Sigmoid colon (tissue), 7 donors: ENCODE results near the gene MAEA. TPM values are rescaled to one million over a fixed set of nuclear protein-coding genes. Genes with fewer than 3 reads are reported as not detected.

Experiments
- DNase-seq: peaks from one replicate; pipeline ENCODE4 v3.0.0-alpha.2; 2019
- H3K27ac ChIP-seq, 4 donors: fragments of 200-600 bp; sonication (generic); one replicate each; pipeline ENCODE4 v1.5.1; 2016 to 2019; ENCODE audit warnings: mild to moderate bottlenecking in 1 of 4
- H3K27me3 ChIP-seq, 3 donors: fragments of 200-600 bp; sonication (generic); one replicate each; pipeline ENCODE4 v1.5.1; 2019; ENCODE audit warnings: mild to moderate bottlenecking in 1 of 3
- H3K36me3 ChIP-seq, 4 donors: fragments of 200-600 bp; sonication (generic); one replicate each; pipeline ENCODE4 v1.5.1; 2016 to 2019
- H3K4me1 ChIP-seq, 4 donors: fragments of 200-600 bp; sonication (generic); one replicate each; pipeline ENCODE4 v1.5.1; 2017 to 2019
- H3K4me3 ChIP-seq, 4 donors: fragments of 200-600 bp; sonication (generic); one replicate each; pipeline ENCODE4 v1.5.1; 2017 to 2019; ENCODE audit warnings: mild to moderate bottlenecking in 2 of 4, moderate library complexity in 1 of 4
- H3K9me3 ChIP-seq, 4 donors: fragments of 200-600 bp in 3 of 4; sonication (generic) in 3 of 4; one replicate each; pipeline versions ENCODE4 v1.5.1 to v1.6.1; 2013 to 2019
- CTCF ChIP-seq, 4 experiments: fragments of 450-650 bp in 3 of 4; fragments of 200-600 bp in 1 of 4; IDR thresholded peaks; one replicate each; pipeline ENCODE4 v1.5.1; 2016 to 2019; ENCODE audit warnings: antibody characterized with exemption in 4 of 4, mild to moderate bottlenecking in 3 of 4, moderate library complexity in 2 of 4
- EP300 ChIP-seq, 4 donors: sonication (generic); formaldehyde crosslinking; IDR thresholded peaks; one replicate each; pipeline ENCODE4 v1.6.1; 2017; ENCODE audit warnings: antibody characterized with exemption in 4 of 4
- POLR2A ChIP-seq, 2 donors: fragments of 450-650 bp; IDR thresholded peaks; one replicate each; pipeline ENCODE4 v1.6.1; 2016; ENCODE audit warnings: antibody characterized with exemption in 2 of 2, mild to moderate bottlenecking in 2 of 2, moderate library complexity in 2 of 2
- POLR2AphosphoS5 ChIP-seq, 4 donors: sonication (generic); formaldehyde crosslinking; IDR thresholded peaks; one replicate each; pipeline ENCODE4 v1.6.1; 2017; ENCODE audit warnings: antibody characterized with exemption in 4 of 4
- WGBS, 2 donors: extraction: QIAGEN DNeasy Blood & Tissue Kit; methylation state at CpG; one replicate each; pipeline ENCODE4 v1.1.7; 2013; 5-methylcytosine and 5-hydroxymethylcytosine counted together
- intact Hi-C: fragments of 100-400 bp; cut with DNase I; formaldehyde crosslinking; loops from one replicate; pipeline ENCODE4 v1.15.1; 2023
- polyA plus RNA-seq, 3 donors: library from polyadenylated mRNA; stranded (reverse); fragments of 200-250 nt; gene quantifications; one replicate each; pipeline ENCODE4 v1.2.3, GENCODE V29; 2013
- total RNA-seq, 4 donors: library from RNA; depleted of rRNA; stranded (reverse); fragments of >200 nt; gene quantifications; one replicate each; pipeline ENCODE4 v1.1.0, GENCODE V29; 2016
- donor health status: healthy with polysubstance abuse.
- donor health status: Bipolar disorder and iron deficiency.
- donor health status: healthy.

Gene MAEA
- total and polyA plus RNA-seq, 7 donors = 44.2 to 89.8 (median 53.0) TPM

GRCh38 chr4:1377606-1378261, 88.0 kb downstream of the MAEA start:
- peaks cover 5 to 63% (median 12%) of the 10 kb centered on the region in 4 donors for H3K36me3 ChIP-seq
- TF ChIP-seq POLR2AphosphoS5 (IDR thresholded peaks at IDR 0.05) = no peak
- TF ChIP-seq EP300 (IDR thresholded peaks at IDR 0.05) = no peak
- no peak for TF ChIP-seq POLR2A (IDR thresholded peaks at IDR 0.05)
- TF ChIP-seq CTCF (IDR thresholded peaks at IDR 0.05) = no peak
- H3K9me3 ChIP-seq = no peaks in the 10 kb centered on the region
- intact Hi-C loops = no loop called here
- no peak overlapping the region for H3K27ac ChIP-seq
- H3K4me3 ChIP-seq = no peak overlapping the region
- WGBS, 2 donors = 93 to 94% methylated on average over 19 of the region's 19 CpGs
- DNase-seq = peak; percentile 61
- no peaks in the 10 kb centered on the region for H3K27me3 ChIP-seq
- no peaks in the 10 kb centered on the region for H3K4me1 ChIP-seq

- no peak for TF ChIP-seq POLR2A (IDR thresholded peaks at IDR 0.05)
- TF ChIP-seq POLR2AphosphoS5 (IDR thresholded peaks at IDR 0.05) = no peak
- no peak for TF ChIP-seq CTCF (IDR thresholded peaks at IDR 0.05)
- no peak for TF ChIP-seq EP300 (IDR thresholded peaks at IDR 0.05)
- H3K36me3 ChIP-seq = peaks cover 5 to 58% (median 12%) of the 10 kb centered on the region in 4 donors
- peak; percentile 62 for DNase-seq
- H3K27ac ChIP-seq = no peak overlapping the region
- H3K9me3 ChIP-seq = no peaks in the 10 kb centered on the region
- intact Hi-C loops = no loop called here
- H3K4me1 ChIP-seq = no peaks in the 10 kb centered on the region
- no peak overlapping the region for H3K4me3 ChIP-seq
- 91% methylated on average over 30 of the region's 30 CpGs for WGBS, 2 donors
- no peaks in the 10 kb centered on the region for H3K27me3 ChIP-seq
Observed at GRCh38 chr4:1378559-1379231, 89.0 kb downstream of the MAEA start.

DNA sequence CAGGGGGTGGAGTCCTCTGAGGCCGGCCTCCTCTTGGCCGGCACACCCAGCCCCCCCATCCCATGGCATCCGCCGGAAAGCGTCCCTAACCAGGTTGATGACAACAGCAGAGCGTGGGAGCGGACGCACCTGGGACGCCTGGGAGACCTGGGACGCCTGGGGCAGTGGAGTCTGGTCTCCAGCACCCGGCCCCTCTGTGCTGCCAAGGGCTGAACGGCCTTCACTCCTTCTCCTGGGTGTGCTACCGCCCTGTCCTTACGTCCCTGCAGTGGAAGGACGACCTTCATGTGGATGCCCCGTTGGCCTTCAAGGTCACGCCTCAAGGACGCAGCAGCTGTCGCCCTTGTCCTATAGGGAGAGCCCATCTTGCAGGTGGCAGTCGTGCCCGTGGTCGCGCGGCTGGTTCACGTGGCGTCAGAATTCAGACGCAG, 89.7 kb downstream of the MAEA start:
- Histone ChIP-seq H3K27me3 (no peaks in the 10 kb centered on the region), H3K4me1 (no peaks in the 10 kb centered on the region), H3K4me3 (no peak overlapping the region), H3K9me3 (no peaks in the 10 kb centered on the region), H3K36me3 (peaks cover 8 to 61% (median 15%) of the 10 kb centered on the region in 4 donors), H3K27ac (no peak overlapping the region)
- DNase-seq = peak; percentile 37
- no peak for TF ChIP-seq POLR2A (IDR thresholded peaks at IDR 0.05)
- no peak for TF ChIP-seq POLR2AphosphoS5 (IDR thresholded peaks at IDR 0.05)
- WGBS, 2 donors = 86 to 89% methylated on average over 26 to 27 of the region's 27 CpGs
- intact Hi-C loops = no loop called here

- H3K27me3 ChIP-seq = no peaks in the 10 kb centered on the region
- H3K4me3 ChIP-seq = no peak overlapping the region
- peaks cover 8 to 61% (median 17%) of the 10 kb centered on the region in 4 donors for H3K36me3 ChIP-seq
- H3K27ac ChIP-seq = no peak overlapping the region
- no peaks in the 10 kb centered on the region for H3K9me3 ChIP-seq
- H3K4me1 ChIP-seq = no peaks in the 10 kb centered on the region
- 87 to 90% methylated on average over 25 to 26 of the region's 31 CpGs for WGBS, 2 donors
- no peak for TF ChIP-seq CTCF (IDR thresholded peaks at IDR 0.05)
- no peak for TF ChIP-seq POLR2A (IDR thresholded peaks at IDR 0.05)
- TF ChIP-seq POLR2AphosphoS5 (IDR thresholded peaks at IDR 0.05) = no peak
- no peak for TF ChIP-seq EP300 (IDR thresholded peaks at IDR 0.05)
- intact Hi-C loops = no loop called here
- peak; percentile 56 for DNase-seq
Observed at GRCh38 chr4:1379801-1380331, 90.2 kb downstream of the MAEA start.
